Raji (cell line): ENCODE data around the gene CTTNBP2.

Experiments used
- POLR2A ChIP-seq: IDR thresholded peaks from 2 replicates; pipeline ENCODE4 v1.6.1; 2011; ENCODE audit warnings: low read depth, low read length, control low read depth; ENCODE audit not compliant: insufficient read depth

The CTTNBP2 gene

GRCh38 chr7:117784315-117784714 lies 88.9 kb downstream of the CTTNBP2 start:
- no peak for TF ChIP-seq POLR2A

GRCh38 chr7:117782761-117783160 lies 90.5 kb downstream of the CTTNBP2 start:
- TF ChIP-seq POLR2A, result no peak

DNA sequence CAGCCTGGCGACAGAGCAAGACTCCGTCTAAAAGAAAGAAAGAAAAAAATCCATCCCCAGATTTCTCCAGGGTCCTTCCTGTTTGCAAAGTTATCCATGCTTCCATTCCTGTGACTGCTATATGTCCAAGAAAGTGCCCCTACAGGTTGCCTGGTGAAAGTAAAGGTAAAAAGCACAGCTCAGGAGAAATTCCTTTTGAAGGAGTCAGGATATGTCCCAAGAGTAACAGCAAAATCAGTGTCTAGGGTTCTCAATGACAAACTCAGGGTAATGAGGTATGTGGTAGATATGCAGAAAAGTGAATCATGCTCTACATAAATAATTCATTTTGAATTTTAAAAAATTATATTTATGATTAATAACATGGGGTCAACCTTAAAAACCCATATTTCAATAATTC lies 91.5 kb downstream of the CTTNBP2 start:
- no peak for TF ChIP-seq POLR2A

DNA sequence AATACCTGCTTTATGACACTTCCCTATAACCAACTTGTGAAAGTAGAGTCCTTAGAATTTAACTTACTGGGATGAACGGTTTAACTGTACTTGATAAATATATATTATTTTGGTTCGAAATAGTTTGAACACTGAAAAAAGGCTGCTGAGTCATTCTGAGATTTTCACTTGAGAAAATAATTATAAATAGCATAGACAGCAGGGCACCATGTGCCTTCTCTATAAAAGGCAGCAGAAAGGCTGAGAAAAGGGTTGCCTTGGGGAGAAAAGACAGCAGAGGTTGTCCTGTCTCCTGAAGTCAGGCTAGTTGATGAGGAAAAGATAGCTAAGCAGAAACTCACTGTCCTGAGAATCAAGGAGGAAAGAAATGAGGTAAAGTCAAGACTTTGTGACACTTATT lies 92.4 kb downstream of the CTTNBP2 start:
- TF ChIP-seq POLR2A, result no peak

- TF ChIP-seq POLR2A, result no peak
Observed at GRCh38 chr7:117777335-117778142, 95.7 kb downstream of the CTTNBP2 start.

GRCh38 chr7:117776224-117776623 lies 97.0 kb downstream of the CTTNBP2 start:
- no peak for TF ChIP-seq POLR2A

GRCh38 chr7:117775801-117776200 lies 97.4 kb downstream of the CTTNBP2 start:
- TF ChIP-seq POLR2A, result no peak

GRCh38 chr7:117774943-117775342 lies 98.3 kb downstream of the CTTNBP2 start:
- TF ChIP-seq POLR2A, result no peak

GRCh38 chr7:117772421-117772820 lies 100.8 kb downstream of the CTTNBP2 start:
- TF ChIP-seq POLR2A, result no peak

DNA sequence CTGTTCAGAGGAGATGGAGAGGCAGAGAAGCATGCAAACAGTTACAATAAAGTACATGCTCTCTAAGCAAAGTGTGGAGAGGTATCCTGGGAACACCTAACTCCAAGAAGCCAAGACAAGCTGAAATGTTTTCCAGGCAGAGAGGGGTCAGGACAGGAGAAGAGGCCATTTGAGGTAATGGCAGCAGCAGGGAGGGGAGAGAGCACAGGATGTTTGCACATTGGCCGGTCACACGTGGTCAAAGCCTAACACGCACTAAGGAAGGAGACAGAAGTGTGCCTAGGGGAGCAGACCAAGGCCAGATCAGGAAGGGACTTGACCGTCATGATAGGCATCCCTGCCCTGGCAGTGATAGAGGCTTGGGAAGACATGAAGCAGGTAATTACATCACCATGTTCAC lies 101.5 kb downstream of the CTTNBP2 start:
- no peak for TF ChIP-seq POLR2A

GRCh38 chr7:117769085-117769484 lies 104.2 kb downstream of the CTTNBP2 start:
- no peak for TF ChIP-seq POLR2A

DNA sequence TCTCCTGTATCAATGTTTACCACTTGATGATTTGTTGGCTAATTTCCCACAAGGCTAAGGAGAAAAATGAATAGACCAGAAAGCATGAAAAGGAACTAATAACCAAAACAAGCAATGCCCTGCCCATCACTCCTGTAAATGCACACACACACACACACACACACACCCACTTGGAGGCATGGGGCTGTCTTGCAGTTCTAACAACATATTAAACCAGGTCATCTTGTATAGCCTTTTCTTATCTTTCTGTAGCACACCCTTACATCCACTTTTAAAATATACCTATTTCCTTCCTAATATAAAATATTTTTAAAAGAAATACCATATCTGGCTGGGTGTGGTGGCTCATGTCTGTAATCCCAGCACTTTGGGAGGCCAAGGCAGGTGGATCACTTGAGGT lies 105.3 kb downstream of the CTTNBP2 start:
- TF ChIP-seq POLR2A, result no peak

- TF ChIP-seq POLR2A, result no peak
Observed at GRCh38 chr7:117766913-117767312, 106.3 kb downstream of the CTTNBP2 start.

DNA sequence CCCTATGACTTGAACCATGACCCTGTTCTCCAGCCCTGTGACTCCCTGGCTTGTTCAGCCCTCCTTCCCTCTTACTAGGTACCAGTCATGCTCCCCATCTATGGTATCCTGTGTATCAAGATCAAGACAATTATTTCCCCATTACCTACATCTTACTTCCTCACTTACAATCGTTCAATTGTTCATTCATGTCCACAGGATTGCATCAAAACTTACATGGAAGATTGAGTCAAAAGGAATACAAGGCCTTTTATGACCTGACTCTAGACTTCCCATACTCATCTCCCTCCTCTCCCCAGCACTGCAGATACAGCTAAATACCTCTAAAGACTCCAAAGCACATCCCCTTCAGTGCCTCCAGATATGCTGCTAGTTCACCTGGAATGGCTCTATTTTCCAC lies 109.2 kb downstream of the CTTNBP2 start:
- no peak for TF ChIP-seq POLR2A

DNA sequence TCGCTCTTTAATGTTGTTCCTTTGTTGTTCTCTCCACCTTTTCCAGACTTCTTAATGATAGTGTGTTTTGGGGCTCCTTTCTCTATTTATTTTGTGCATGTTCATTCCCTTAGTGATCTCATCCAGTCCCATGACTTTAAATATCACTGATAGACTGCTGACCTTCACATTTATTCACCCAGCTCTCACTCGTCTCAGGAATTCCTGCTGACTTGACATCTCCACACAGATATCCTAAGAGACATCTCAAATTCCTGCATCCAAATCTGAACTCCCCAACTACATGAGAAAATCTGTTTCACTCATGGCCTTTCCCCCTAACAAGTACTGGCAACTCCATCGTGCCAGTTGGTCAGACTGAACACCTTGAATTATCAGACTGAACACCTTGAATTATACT lies 111.2 kb downstream of the CTTNBP2 start:
- no peak for TF ChIP-seq POLR2A

DNA sequence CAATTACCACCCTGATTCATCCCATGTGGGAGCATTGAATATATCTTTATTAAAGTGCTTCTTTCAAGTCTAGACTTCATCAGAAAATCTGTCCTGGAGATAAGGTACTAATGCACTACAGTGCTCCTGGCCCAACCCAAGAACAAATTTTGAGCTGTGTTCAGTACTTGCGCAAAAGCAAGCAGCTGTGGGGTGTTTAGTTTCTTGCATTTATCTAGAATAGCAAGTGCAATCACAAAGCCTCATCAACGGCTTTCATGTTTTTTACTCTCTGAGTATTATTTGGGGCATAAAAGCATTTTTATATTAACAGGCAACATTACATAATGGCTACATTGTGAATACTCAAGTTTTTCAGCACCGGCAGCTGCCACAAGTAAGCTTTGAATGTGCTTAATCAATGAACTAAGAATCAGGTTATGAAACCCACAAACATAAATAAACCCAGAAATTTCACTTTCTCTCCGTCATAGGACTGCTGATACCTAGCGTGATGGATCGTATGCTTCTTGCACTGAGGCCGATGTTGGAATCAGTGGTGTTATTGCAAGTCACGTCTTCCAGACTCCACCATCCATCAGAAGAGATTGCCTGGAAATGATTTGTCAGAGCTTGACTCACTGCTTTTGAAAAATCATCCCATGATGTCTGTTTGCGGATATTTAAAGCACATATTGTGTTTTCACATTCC lies 113.1 kb downstream of the CTTNBP2 start:
- no peak for TF ChIP-seq POLR2A
